ENCODE measurements around the gene KLHL5.

DNA sequence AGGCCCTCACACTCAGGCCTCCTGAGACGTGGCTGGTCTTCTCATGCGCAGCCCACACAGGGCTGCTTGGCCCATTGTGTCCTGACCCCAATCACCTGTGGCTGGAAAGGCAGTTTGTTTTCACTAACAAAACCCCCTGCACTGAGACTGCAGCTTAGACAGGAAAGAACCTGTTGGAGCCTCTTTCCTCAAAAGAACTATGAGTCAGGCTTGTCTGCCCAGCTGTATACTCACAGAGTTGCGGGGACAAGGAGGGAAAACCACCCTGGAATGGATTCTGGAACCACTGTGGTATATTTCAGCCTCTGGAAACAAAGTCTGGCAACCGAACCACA, 24.6 kb upstream of the KLHL5 start:
- TF ChIP-seq, protein P1, sequence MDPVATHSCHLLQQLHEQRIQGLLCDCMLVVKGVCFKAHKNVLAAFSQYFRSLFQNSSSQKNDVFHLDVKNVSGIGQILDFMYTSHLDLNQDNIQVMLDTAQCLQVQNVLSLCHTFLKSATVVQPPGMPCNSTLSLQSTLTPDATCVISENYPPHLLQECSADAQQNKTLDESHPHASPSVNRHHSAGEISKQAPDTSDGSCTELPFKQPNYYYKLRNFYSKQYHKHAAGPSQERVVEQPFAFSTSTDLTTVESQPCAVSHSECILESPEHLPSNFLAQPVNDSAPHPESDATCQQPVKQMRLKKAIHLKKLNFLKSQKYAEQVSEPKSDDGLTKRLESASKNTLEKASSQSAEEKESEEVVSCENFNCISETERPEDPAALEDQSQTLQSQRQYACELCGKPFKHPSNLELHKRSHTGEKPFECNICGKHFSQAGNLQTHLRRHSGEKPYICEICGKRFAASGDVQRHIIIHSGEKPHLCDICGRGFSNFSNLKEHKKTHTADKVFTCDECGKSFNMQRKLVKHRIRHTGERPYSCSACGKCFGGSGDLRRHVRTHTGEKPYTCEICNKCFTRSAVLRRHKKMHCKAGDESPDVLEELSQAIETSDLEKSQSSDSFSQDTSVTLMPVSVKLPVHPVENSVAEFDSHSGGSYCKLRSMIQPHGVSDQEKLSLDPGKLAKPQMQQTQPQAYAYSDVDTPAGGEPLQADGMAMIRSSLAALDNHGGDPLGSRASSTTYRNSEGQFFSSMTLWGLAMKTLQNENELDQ (CRISPR knock-in tag; IDR thresholded peaks at IDR 0.05; ENCODE audit: borderline replicate concordance), result no peak
- TF ChIP-seq BDP1 (IDR thresholded peaks at IDR 0.05; ENCODE audit: insufficient read depth, insufficient read length), result no peak
- TF ChIP-seq, protein P2, sequence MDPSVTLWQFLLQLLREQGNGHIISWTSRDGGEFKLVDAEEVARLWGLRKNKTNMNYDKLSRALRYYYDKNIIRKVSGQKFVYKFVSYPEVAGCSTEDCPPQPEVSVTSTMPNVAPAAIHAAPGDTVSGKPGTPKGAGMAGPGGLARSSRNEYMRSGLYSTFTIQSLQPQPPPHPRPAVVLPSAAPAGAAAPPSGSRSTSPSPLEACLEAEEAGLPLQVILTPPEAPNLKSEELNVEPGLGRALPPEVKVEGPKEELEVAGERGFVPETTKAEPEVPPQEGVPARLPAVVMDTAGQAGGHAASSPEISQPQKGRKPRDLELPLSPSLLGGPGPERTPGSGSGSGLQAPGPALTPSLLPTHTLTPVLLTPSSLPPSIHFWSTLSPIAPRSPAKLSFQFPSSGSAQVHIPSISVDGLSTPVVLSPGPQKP (CRISPR knock-in tag; IDR thresholded peaks at IDR 0.05), result no peak
- TF ChIP-seq, protein P3, sequence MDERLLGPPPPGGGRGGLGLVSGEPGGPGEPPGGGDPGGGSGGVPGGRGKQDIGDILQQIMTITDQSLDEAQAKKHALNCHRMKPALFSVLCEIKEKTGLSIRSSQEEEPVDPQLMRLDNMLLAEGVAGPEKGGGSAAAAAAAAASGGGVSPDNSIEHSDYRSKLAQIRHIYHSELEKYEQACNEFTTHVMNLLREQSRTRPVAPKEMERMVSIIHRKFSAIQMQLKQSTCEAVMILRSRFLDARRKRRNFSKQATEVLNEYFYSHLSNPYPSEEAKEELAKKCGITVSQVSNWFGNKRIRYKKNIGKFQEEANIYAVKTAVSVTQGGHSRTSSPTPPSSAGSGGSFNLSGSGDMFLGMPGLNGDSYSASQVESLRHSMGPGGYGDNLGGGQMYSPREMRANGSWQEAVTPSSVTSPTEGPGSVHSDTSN (CRISPR knock-in tag; IDR thresholded peaks at IDR 0.05; ENCODE audit: low read depth), result no peak
- TF ChIP-seq, protein P3 (tag; conservative IDR thresholded peaks at IDR 0.05; ENCODE audit: low read depth), result no peak
- TF ChIP-seq, protein P4, sequence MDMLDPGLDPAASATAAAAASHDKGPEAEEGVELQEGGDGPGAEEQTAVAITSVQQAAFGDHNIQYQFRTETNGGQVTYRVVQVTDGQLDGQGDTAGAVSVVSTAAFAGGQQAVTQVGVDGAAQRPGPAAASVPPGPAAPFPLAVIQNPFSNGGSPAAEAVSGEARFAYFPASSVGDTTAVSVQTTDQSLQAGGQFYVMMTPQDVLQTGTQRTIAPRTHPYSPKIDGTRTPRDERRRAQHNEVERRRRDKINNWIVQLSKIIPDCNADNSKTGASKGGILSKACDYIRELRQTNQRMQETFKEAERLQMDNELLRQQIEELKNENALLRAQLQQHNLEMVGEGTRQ (CRISPR knock-in tag; IDR thresholded peaks at IDR 0.05), result no peak
- TF ChIP-seq ZNF668 (CRISPR knock-in tag; IDR thresholded peaks at IDR 0.05), result no peak
- TF ChIP-seq, protein P5, sequence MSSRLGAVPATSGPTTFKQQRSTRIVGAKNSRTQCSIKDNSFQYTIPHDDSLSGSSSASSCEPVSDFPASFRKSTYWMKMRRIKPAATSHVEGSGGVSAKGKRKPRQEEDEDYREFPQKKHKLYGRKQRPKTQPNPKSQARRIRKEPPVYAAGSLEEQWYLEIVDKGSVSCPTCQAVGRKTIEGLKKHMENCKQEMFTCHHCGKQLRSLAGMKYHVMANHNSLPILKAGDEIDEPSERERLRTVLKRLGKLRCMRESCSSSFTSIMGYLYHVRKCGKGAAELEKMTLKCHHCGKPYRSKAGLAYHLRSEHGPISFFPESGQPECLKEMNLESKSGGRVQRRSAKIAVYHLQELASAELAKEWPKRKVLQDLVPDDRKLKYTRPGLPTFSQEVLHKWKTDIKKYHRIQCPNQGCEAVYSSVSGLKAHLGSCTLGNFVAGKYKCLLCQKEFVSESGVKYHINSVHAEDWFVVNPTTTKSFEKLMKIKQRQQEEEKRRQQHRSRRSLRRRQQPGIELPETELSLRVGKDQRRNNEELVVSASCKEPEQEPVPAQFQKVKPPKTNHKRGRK (tag; IDR thresholded peaks at IDR 0.05), result no peak
- TF ChIP-seq ZNF780A (CRISPR knock-in tag; IDR thresholded peaks at IDR 0.05), result no peak
- 0 out of 2 replicates have a peak, but pooled peaks have one; percentile 10 for TF ChIP-seq FOSL1 (tag; conservative IDR thresholded peaks at IDR 0.05)
- no peak for TF ChIP-seq ZNF232 (CRISPR knock-in tag; IDR thresholded peaks at IDR 0.05)
- no peak for TF ChIP-seq MIER1 (IDR thresholded peaks at IDR 0.05; ENCODE audit: low read depth)
- TF ChIP-seq, protein P6, sequence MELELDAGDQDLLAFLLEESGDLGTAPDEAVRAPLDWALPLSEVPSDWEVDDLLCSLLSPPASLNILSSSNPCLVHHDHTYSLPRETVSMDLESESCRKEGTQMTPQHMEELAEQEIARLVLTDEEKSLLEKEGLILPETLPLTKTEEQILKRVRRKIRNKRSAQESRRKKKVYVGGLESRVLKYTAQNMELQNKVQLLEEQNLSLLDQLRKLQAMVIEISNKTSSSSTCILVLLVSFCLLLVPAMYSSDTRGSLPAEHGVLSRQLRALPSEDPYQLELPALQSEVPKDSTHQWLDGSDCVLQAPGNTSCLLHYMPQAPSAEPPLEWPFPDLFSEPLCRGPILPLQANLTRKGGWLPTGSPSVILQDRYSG (tag; conservative IDR thresholded peaks at IDR 0.05; ENCODE audit: low read depth), result no peak
